GM10266 (cell line): ENCODE results near the gene LRRC2.

Source experiments
- DNase-seq: peaks from one replicate; pipeline ENCODE4 v3.0.0; 2012; ENCODE audit errors: extremely low spot score
- TF ChIP-seq, protein P1 (sequence below): IDR thresholded peaks from 2 replicates; pipeline ENCODE4 v1.5.1; 2012; ENCODE audit warnings: mild to moderate bottlenecking, low read depth; ENCODE audit not compliant: control insufficient read depth, insufficient read depth; ENCODE audit errors: missing control alignments

The LRRC2 gene

DNA sequence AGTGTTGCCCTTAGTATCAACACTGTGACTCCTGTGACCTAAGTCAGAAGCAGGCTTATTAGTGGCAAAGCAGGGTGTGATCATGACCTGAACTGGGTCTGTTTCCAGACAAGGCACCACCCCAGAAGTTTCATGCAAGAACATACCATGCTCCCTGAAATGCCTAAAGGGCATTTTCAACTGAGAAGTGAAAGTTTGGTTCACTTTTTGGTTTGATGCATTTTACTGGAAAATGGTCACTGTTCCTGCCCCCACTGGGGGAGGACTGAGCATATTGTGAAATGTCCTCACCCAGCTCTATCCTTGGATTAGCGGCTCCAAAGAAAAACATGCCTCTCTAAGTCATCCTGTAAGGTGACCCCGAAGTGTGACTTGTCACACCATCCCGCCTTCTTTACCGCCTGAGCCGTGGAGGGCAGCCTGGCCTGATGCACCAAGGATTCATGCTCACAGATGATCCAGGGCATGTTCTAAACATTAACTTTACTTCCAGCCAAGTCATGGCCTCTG is 43.2 kb upstream of the LRRC2 start:
- no peak for DNase-seq
- TF ChIP-seq, protein P1, sequence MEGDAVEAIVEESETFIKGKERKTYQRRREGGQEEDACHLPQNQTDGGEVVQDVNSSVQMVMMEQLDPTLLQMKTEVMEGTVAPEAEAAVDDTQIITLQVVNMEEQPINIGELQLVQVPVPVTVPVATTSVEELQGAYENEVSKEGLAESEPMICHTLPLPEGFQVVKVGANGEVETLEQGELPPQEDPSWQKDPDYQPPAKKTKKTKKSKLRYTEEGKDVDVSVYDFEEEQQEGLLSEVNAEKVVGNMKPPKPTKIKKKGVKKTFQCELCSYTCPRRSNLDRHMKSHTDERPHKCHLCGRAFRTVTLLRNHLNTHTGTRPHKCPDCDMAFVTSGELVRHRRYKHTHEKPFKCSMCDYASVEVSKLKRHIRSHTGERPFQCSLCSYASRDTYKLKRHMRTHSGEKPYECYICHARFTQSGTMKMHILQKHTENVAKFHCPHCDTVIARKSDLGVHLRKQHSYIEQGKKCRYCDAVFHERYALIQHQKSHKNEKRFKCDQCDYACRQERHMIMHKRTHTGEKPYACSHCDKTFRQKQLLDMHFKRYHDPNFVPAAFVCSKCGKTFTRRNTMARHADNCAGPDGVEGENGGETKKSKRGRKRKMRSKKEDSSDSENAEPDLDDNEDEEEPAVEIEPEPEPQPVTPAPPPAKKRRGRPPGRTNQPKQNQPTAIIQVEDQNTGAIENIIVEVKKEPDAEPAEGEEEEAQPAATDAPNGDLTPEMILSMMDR = no peak

DNA sequence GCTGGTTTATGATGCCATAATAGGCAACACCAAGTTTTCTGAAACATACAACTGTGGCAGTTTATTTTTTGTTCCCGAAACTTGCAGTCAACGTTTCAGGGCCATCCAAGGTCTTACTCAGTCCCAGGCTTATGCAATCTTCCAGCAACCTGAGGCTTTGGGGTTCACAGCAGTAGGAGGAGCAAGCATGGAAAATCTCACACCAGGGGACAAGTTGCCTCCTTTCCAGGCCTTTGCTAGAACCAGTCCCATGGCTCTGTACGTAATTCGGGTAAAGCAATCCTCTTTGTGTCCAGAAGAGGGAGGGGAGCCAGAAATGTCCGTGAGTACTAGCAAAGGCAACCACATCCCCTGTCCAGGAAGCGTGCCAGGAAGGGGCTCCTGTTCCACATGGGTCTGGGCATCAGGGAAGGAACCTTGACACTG is 41.5 kb upstream of the LRRC2 start:
- TF ChIP-seq, protein P1 = no peak
- no peak for DNase-seq

- DNase-seq = no peak
- TF ChIP-seq, protein P1 = no peak
These were observed 38.0 kb upstream of the LRRC2 start for GRCh38 chr3:46604127-46604526.

DNA sequence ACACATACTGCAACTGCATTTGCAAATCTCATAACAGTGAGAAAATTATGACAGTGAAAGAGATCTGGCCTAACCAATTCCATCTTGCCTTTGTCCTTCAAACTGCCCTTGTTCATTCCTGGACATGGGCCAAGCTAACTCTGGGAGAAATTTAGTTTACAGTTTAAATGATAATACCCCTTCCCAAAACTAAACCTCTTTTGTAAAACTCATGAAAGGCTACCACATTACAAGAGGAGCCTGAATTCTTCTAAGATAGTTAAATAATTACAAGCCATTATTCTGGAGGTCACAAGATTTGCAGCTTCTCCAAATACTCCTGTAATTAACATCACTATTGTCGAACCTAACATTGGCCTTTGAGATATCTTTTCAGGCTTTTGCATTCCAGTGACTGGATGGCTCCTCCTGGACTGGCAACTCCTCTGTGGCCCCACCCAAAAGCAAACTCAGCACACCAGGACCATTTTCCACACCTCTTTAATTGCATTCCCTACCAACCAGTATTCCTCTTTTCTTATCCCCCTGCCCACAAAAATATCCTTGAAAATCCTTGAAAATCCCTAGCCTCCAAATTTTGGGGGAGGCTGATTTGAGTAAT is 37.4 kb upstream of the LRRC2 start:
- TF ChIP-seq, protein P1 = no peak
- no peak for DNase-seq

DNA sequence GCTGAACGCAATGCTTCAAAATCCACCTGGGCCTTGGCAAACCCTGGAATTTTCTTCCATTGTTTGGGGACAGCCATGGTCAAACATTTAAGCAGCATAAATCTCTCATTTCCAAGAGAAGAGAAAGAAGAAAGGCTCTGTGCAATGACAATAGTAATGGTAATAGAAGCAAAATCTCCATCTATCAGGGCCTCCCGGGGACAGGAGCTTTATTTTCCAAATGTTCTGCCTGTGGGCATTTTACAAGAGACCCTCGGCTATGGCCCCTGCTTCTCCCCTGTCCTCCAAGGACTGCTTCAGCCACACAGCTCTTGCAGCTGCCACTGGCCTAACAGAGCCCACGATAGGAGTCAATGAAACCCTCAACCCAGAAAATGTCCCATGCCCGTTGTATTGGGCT is 33.5 kb upstream of the LRRC2 start:
- TF ChIP-seq, protein P1 = no peak
- no peak for DNase-seq

DNA sequence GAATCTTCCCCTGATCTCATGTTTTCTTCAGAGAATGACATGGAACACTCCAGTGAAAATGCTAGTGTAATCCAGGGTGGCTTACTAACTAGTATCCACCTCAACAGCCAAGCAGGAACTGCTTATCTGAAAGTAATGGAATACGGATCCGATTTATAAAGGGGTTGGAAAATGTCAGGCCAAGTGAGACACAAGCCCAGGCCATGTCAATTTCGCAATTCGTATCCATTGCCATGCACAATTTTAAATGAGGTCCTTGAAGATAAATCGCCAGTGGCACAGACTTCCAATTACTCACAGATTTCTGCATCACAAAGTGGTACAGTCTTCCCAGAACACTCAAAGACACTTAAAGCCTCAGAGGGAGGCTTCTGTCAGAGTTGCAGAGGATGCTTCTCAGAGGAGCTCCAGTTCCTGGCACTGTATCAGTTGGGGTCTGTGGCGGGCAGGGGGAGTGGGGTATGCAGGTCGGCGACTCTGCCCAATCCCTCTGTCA is 29.8 kb upstream of the LRRC2 start:
- TF ChIP-seq, protein P1 = no peak
- DNase-seq = no peak

GRCh38 chr3:46594723-46595122 is 28.6 kb upstream of the LRRC2 start:
- TF ChIP-seq, protein P1 = no peak
- DNase-seq = no peak
